ENCODE results near the gene ZNF384.

ZNF384 gene

GRCh38 chr12:6691473-6691872 lies 2.3 kb upstream of the ZNF384 start:
- TF ChIP-seq, protein P1, sequence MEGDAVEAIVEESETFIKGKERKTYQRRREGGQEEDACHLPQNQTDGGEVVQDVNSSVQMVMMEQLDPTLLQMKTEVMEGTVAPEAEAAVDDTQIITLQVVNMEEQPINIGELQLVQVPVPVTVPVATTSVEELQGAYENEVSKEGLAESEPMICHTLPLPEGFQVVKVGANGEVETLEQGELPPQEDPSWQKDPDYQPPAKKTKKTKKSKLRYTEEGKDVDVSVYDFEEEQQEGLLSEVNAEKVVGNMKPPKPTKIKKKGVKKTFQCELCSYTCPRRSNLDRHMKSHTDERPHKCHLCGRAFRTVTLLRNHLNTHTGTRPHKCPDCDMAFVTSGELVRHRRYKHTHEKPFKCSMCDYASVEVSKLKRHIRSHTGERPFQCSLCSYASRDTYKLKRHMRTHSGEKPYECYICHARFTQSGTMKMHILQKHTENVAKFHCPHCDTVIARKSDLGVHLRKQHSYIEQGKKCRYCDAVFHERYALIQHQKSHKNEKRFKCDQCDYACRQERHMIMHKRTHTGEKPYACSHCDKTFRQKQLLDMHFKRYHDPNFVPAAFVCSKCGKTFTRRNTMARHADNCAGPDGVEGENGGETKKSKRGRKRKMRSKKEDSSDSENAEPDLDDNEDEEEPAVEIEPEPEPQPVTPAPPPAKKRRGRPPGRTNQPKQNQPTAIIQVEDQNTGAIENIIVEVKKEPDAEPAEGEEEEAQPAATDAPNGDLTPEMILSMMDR (conservative IDR thresholded peaks at IDR 0.05; ENCODE audit: low read depth, low read length) = no peak
- peak; percentile 14 for DNase-seq (ENCODE audit: low read depth)
- no peak overlapping the region for H3K4me3 ChIP-seq (ENCODE audit: low read depth, low read length)

DNA sequence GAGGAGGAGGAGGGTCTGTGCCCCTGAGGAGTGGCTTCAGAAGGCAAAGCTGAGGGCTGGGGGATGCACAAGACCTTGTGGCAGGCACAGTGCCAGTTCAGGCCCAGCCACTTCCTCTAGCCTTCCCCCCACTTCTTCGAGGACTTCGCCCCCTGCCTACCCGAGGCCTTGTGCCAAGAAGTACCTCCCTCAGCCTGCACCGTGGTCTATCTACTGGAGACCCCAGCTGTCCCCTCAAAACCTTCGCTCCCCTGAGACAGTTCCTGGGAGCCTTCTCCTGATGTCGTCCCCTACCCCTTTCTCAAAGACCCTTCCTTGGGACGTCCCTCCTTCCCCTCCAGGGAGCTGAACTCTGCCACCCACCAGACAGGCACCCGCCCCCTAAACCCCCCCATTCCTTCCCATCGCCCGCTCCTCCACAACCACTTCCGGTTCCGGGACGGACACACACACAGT lies 604 bp downstream of the ZNF384 start:
- DNase-seq (ENCODE audit: low read depth) = no peak
- H3K4me3 ChIP-seq (ENCODE audit: low read depth, low read length) = peak overlapping the region; percentile 85
- TF ChIP-seq, protein P1 (conservative IDR thresholded peaks at IDR 0.05; ENCODE audit: low read depth, low read length) = no peak

GRCh38 chr12:6685814-6686213 lies 3.4 kb downstream of the ZNF384 start:
- TF ChIP-seq, protein P1 (conservative IDR thresholded peaks at IDR 0.05; ENCODE audit: low read depth, low read length) = no peak
- H3K4me3 ChIP-seq (ENCODE audit: low read depth, low read length) = no peak overlapping the region
- DNase-seq (ENCODE audit: low read depth) = no peak

DNA sequence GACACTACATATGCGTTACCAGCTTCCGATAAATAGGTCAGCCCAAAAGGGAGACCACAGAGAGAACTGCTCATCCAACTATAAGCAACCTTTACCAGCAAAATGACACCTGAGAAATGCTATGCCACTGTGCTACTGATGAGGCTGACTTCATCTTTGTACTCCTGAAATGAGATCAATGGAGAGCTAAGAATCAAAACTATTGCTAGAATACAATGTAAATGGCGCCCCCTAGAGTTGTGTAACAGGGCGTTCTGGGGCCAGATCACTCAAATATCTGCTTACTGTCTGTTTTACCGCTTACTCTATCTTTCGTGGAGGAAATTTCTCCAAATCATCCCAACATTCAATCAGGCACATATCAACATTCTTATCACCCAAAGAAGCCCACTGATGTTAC lies 4.6 kb downstream of the ZNF384 start:
- TF ChIP-seq, protein P1 (conservative IDR thresholded peaks at IDR 0.05; ENCODE audit: low read depth, low read length) = peak; percentile 53
- no peak for DNase-seq (ENCODE audit: low read depth)
- H3K4me3 ChIP-seq (ENCODE audit: low read depth, low read length) = no peak overlapping the region

DNA sequence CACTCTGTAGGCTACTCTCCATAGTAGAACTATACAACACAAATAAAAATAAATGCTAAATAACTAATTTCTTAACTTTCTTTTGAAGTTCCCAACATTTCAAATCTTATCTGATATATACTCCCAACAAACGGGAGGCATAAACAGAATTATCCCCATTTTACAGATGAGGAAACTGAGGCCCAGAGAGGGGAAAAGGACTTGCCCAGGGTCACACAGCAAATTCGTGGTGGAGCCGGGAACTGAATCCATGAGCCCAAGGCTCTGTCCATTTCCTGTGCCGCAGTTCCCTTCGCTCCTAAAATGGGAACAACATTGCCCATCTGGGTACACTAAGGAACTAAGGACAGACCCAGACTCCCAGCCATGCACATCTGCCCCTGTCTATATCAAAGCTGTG lies 12.2 kb downstream of the ZNF384 start:
- DNase-seq (ENCODE audit: low read depth) = no peak
- TF ChIP-seq, protein P1 (conservative IDR thresholded peaks at IDR 0.05; ENCODE audit: low read depth, low read length) = no peak
- no peak overlapping the region for H3K4me3 ChIP-seq (ENCODE audit: low read depth, low read length)

GRCh38 chr12:6672143-6672542 lies 17.0 kb downstream of the ZNF384 start:
- no peak overlapping the region for H3K4me3 ChIP-seq (ENCODE audit: low read depth, low read length)
- TF ChIP-seq, protein P1 (conservative IDR thresholded peaks at IDR 0.05; ENCODE audit: low read depth, low read length) = no peak

DNA sequence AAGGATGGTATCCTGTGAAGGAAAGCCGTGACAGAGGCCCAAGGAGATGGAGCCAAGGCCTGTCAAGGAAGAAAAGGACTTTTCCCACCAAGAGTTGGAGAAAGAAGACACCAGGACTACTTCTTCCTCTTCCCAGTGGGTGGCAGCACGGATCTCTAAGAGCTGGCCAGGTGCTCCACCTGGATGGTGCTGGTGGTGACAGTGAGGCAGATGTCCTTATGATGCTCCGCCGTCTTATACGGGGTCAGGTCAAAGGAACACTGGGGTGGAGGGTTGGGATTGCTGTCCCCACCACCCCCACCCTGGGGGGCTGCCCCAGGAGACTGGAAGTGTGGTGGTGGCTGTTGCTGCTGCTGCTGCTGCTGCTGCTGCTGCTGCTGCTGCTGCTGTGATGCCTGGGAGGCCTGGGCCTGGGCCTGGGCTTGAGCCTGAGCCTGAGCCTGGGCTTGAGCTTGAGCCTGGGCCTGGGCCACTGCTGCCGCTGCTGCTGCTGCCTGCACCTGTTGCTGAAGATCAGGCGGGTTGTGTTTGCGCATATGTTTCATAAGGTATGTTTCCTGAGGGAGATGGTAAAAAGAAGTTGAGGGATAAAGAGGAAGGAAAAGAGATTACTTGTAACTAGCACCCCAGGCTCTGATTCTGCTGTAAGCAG lies 21.5 kb downstream of the ZNF384 start:
- DNase-seq (ENCODE audit: low read depth) = no peak
- TF ChIP-seq, protein P1 (conservative IDR thresholded peaks at IDR 0.05; ENCODE audit: low read depth, low read length) = peak; percentile 43
- H3K4me3 ChIP-seq (ENCODE audit: low read depth, low read length) = no peak overlapping the region

More at GRCh38 chr12:6672143-6672542, 17.0 kb downstream of the ZNF384 start:
- no peak for DNase-seq (ENCODE audit: low read depth)
